ENCODE results near the gene NDUFC2.
"Not testable (repeated sequence)": the region's sequence is repeated elsewhere in the genome, so short reads cannot be mapped to it uniquely, and the experiment has no call there.

The NDUFC2 gene

DNA sequence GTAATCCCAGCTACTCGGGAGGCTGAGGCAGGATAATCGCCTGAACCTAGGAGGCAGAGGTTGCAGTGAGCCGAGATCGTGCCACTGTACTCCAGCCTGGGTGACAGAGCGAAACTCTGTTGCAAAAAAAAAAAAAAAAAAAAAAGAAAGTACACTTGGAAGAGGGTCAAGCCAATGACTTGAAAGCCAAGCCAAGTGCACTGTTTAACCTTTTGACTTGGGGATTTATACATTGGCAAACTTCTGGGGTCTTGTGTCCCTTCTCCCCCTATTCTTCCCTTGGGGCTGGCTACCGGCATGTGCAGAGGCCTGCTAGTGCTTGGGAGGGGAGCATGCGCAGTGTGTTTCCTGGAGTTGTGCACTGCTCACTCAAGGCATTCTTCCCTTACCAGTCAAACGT lies 30.3 kb downstream of the NDUFC2 start:
- DNase-seq, result no peak

DNA sequence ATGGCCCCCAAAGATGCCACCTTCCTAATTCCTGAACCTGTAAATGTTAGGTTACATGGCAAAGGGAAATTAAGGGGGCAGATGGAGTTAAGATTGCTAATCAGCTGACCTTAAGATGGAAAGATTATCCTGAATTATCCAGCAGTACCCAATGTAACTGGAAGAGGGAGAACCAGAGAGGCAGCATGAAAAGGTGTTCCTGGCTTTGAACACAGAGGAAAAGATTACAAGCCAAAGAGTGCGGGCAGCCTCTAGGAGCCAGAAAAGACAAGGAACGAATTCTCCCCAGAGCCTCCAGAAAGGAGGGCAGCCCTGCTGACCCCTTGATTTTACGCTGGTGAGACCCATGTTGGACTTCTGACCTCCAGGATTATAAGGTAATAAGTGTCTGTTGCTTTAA lies 31.1 kb downstream of the NDUFC2 start:
- DNase-seq, result no peak

DNA sequence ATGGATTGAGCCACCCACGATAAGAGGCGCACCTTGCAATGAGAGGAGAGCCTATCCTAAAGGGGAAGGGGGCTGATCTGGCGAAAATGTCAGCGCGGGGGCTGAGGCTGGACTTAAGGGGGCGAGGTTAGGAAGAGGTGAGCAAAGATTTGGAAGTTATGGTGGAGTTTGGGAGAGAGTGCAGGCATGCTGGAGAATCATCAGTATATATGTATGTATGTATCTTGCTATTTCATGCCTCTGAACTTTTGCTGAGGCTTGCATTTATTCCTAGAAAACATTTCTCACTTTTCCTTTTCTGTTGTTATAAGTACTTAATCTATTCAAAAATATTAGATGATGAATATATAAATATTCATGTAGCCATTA lies 33.2 kb downstream of the NDUFC2 start:
- DNase-seq, result no peak

GRCh38 chr11:78045851-78046485 lies 33.7 kb downstream of the NDUFC2 start:
- DNase-seq, result peak in 1 of 2 experiments; percentile 33

DNA sequence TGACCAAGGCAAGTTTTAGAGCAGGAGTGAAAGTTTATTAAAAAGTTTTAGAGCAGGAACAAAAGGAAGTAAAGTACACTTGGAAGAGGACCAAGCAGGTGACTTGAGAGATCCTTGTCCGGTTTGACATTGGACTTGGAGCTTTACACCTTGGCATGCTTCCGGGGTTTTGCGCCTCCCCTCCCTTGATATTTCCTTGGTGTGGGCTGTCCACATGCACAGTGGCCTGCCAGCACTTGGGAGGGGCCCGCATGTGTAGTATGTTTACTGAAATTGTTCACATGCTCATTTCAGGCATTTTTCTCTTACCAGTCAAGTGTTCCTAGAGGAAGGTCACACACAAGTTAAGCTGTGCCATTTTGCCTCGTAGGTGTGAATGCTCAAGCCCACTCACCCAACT lies 35.0 kb downstream of the NDUFC2 start:
- DNase-seq, result no peak

- no peak for DNase-seq
Measured at GRCh38 chr11:78041843-78042440, 37.7 kb downstream of the NDUFC2 start.

GRCh38 chr11:78041380-78041719 lies 38.3 kb downstream of the NDUFC2 start:
- not testable (repeated sequence) for DNase-seq

DNA sequence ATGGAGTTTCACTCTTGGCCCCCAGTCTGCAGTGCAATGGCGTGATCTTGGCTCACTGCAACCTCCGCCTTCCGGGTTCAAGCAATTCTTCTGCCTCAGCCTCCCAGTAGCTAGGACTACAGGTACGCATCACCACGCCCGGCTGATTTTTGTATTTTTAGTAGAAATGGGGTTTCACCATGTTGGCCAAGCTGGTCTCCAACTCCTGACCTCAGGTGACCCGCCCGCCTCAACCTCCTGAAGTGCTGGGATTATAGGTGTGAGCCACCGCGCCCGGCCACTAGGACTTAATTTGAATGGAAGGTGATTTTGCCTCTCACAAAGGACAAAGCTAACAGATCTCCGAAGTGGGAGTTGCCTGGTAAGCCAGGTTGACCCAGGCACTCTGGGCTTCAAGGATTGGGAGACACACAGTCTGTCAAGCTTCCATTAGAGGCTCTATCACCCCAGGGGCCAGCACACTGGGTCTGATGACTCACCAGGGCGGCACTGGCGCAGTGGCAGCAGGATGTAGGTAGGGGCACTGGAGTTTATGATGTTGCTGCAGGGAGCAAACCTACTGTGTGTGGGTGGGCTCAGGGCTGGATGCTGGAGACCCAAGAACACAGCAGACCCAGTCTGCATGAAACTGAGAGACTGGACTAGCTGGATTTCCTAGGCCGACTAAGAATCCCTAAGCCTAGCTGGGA lies 38.8 kb downstream of the NDUFC2 start:
- DNase-seq, result no peak

GRCh38 chr11:78039919-78040671 lies 39.6 kb downstream of the NDUFC2 start:
- DNase-seq, result no peak

DNA sequence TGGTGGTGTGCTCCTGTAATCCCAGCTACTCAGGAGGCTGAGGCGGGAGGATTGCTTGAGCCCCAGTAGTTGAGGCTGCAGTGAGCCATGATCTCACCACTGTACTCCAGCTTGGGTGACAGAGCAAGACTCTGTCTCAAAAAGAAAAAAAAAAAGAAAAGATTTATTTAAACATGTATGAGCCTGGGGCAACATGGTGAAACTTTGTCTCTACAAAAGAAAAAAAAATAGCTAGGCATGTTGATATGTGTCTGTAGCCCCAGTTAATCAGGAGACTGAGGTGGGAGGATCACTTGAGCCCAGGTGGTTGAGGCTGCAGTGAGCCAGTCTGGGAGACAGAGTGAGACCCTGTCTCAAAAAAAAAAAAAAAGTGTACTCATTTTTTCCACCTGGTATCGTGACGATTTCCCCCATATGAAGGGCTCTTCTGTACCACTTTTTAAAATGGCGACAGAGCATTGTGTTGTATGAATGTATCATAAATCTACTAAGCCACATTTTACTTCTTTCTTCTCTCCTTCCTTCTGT lies 40.2 kb downstream of the NDUFC2 start:
- no peak for DNase-seq

DNA sequence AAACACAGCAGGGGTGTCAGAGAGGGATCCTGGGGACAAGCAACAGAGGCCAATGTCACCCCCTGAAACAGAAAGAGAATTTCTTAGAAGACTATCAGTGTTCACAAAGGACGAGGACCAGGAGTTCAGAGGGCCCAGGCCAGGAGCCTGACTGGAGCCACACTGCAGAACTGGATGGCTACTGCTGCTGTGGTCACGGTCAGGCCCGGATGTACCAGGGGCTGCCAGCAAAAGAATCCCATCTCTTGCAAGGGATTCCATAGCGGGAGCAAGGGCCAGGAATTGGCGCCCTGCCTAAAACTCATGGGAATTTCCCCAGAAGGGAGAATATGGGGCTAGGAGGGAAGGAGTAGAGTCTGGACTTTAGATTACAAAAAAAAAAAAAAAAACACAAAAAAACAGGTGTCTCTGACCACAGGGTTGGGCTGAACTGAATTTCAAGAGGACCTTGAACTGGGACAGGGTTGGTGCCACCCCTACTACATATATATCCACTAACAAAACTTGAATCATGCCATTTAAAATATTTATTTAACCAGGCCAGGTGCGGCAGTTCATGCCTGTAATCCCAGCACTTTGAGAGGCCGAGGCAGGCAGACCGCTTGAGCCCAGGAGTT lies 40.9 kb downstream of the NDUFC2 start:
- no peak for DNase-seq

GRCh38 chr11:78037825-78038620 lies 41.6 kb downstream of the NDUFC2 start:
- DNase-seq, result no peak

DNA sequence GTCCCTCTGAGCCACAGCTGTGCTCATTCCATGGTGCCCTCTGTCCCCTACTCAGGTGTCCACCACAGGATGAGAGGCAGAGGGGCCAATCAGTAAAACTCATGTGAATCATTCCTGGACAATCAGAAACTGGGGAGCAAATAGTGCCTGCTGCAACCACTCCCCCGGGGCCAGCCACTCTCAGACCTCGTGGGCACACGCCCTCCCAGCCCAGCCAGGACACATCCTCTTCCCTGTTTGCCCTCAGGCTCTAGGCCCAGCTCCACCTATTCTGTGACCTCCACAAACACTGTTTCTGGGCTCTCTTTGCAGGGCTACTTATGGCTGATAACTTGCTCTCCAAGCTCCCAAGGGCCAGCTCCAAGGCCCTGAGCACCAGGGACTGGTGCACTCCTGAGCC lies 42.6 kb downstream of the NDUFC2 start:
- no peak for DNase-seq

GRCh38 chr11:78036313-78036712 lies 43.3 kb downstream of the NDUFC2 start:
- DNase-seq, result no peak

DNA sequence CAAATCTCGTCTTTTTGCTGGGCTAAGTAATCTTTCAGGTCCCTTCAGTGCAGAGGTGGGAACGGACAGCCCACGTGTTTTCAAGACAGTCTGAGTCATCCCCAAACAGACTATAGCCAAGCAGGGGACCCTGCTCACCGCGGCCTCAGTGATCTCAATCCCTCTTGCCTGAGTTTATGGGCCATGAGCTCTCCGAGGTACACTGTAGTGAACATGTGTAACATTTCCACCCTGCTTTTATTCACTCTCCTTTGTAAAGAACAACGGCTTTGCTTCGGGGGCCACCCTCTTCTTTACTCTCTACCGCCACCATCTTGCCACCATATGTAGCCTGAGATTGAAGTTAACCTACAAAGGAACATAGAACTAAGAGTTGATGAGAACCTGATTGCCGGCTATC lies 45.0 kb downstream of the NDUFC2 start:
- DNase-seq, result no peak

DNA sequence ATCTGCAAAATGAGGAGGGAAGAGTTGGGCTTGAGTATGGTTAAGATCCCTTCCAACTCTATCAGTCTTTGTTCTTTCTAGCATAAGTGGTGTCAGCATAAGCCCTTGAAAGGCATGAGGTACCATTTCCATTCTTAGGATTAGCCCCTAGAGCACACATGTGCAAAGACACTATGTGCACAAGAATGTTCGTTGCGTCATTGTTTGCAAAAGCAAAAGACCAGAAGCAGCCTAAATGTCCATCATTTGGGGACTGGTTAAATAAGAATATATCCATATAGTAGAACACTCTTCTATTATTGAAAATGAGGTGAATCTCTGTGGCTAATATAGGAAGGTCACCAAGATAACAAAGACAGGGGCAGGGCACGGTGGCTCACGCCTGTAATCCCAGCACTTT lies 46.6 kb downstream of the NDUFC2 start:
- DNase-seq, result no peak

GRCh38 chr11:78032090-78032489 lies 47.6 kb downstream of the NDUFC2 start:
- no peak for DNase-seq

GRCh38 chr11:78031629-78032028 lies 48.0 kb downstream of the NDUFC2 start:
- no peak for DNase-seq

- DNase-seq, result peak in 1 of 2 experiments; percentile 45
Measured at GRCh38 chr11:78030429-78031325, 49.0 kb downstream of the NDUFC2 start.

DNA sequence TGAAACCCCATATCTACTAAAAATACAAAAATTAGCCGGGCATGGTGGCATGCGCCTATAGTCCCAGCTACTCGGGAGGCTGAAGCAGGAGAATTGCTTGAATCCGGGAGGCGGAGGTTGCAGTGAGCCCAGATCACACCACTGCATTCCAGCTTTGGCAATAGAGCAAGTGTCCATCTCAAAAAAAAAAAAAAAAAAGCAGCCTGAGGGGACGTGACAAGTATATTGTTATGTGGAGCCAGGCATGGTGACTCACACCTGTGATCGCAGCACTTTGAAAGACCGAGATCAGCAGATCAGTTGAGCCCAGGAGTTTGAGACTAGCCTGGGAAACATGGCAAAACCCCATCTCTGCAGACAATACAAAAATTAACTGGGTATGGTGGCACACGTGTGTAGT lies 51.2 kb downstream of the NDUFC2 start:
- DNase-seq, result not testable (repeated sequence)

DNA sequence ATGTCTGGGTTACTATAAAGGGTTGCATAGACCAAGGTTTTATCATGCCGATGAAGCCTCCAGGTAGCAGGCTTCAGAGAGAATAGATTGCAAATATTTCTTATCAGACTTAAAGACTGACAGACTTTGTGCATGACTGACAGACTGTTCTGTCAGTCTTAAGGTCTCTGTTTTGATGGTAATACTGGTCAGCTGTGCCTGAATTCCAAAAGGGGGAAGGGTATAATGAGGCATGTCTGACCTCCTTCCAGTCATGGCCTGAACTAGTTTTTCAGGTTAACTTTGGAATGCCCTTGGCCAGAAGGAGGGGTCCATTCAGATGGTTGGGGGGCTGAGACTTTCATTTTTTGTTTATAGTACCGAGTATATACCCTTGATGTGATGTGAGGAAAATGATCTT lies 51.9 kb downstream of the NDUFC2 start:
- DNase-seq, result no peak

All from cerebellar nuclear complex (tissue), 1 donor.